K562 (cell line): ENCODE measurements around the gene ACBD5. TPM values are rescaled to one million over a fixed set of nuclear protein-coding genes. Genes with fewer than 3 reads are reported as not detected.
A peak's percentile ranks its signal among the peaks of the same experiment; 100 is the strongest.

Source experiments
- CBX5 ChIP-seq: IDR thresholded peaks from 2 replicates; pipeline ENCODE4 v1.6.1; 2014; ENCODE audit warnings: low read depth, borderline replicate concordance
- CC2D1A ChIP-seq: fragments of 450-650 bp; IDR thresholded peaks from 2 replicates; pipeline ENCODE4 v1.6.1; 2017; ENCODE audit warnings: mild to moderate bottlenecking
- CREBBP ChIP-seq: IDR thresholded peaks from one replicate; pipeline ENCODE4 v1.6.1; 2012; ENCODE audit warnings: low read depth, mild to moderate bottlenecking, control low read depth, inconsistent platforms, low read length
- CTCF ChIP-seq, 3 experiments: IDR thresholded peaks in 2 of 3; conservative IDR thresholded peaks in 1 of 3; 2 replicates each; pipeline ENCODE4 v1.5.1; 2011 to 2012; ENCODE audit warnings: low read length in 3 of 3, mild to moderate bottlenecking in 3 of 3, control low read depth in 2 of 3, improper control_type of control experiment in 1 of 3, inconsistent platforms in 1 of 3, low read depth in 1 of 3, mixed read lengths in 1 of 3, moderate library complexity in 1 of 3; ENCODE audit not compliant: insufficient read depth in 2 of 3
- GABPB1 ChIP-seq: sonication (generic); formaldehyde crosslinking; IDR thresholded peaks from 2 replicates; pipeline ENCODE4 v1.8.0; 2022; ENCODE audit warnings: mild to moderate bottlenecking, missing genetic modification reagents
- HDAC2 ChIP-seq: fragments of 450-650 bp; IDR thresholded peaks from 2 replicates; pipeline ENCODE4 v1.6.1; 2016; ENCODE audit warnings: mild to moderate bottlenecking
- NR2F6 ChIP-seq: fragments of 450-650 bp; formaldehyde crosslinking; IDR thresholded peaks from 2 replicates; pipeline ENCODE4 v1.4.0; 2020; ENCODE audit warnings: mild to moderate bottlenecking
- PKNOX1 ChIP-seq: fragments of 450-650 bp; IDR thresholded peaks from 2 replicates; pipeline ENCODE4 v1.6.1; 2016
- RFX5 ChIP-seq: IDR thresholded peaks from 2 replicates; pipeline ENCODE4 v1.6.1; 2011; ENCODE audit warnings: low read depth, mild to moderate bottlenecking, improper control_type of control experiment, low read length
- SIRT6 ChIP-seq: IDR thresholded peaks from one replicate; pipeline ENCODE4 v1.6.1; 2012; ENCODE audit warnings: low read depth, mild to moderate bottlenecking, control low read depth, inconsistent platforms, low read length, moderate library complexity
- SPI1 ChIP-seq: IDR thresholded peaks from 2 replicates; pipeline ENCODE4 v1.6.1; 2011; ENCODE audit warnings: low read depth, low read length, control low read depth, borderline replicate concordance
- SREBF1 ChIP-seq: fragments of 150-350 bp; IDR thresholded peaks from 2 replicates; pipeline ENCODE4 v1.6.1; 2014; ENCODE audit warnings: antibody characterized with exemption, low read depth, low read length, borderline replicate concordance
- SUPT5H ChIP-seq: fragments of 450-650 bp; IDR thresholded peaks from 2 replicates; pipeline ENCODE4 v1.6.1; 2016
- TRIM25 ChIP-seq: fragments of 450-650 bp; IDR thresholded peaks from 2 replicates; pipeline ENCODE4 v1.7.0; 2016; ENCODE audit warnings: borderline replicate concordance
- ZNF830 ChIP-seq: fragments of 250-450 bp; sonication (Bioruptor Pico); IDR thresholded peaks from 2 replicates; pipeline ENCODE4 v1.5.0; 2021; ENCODE audit warnings: mild to moderate bottlenecking
- polyA plus RNA-seq, 8 experiments: library from polyadenylated mRNA; depleted of rRNA in 4 of 8; stranded (reverse) in 5 of 8; unstranded in 3 of 8; fragments of >200 nt; fragmentation: Nextera tagmentation in 2 of 8; fragmentation: Illumina TruSeq in 1 of 8; extraction: Ambion mirVana in 2 of 8; extraction: Trizol in 1 of 8; gene quantifications; 2 replicates each; pipeline versions ENCODE4 v1.2.1 to v1.2.3, GENCODE V29; 2011 to 2014; ENCODE audit warnings: inconsistent platforms in 1 of 8, missing spikeins in 1 of 8
- total RNA-seq, 7 experiments: library from RNA; depleted of rRNA in 6 of 7; stranded (reverse); fragments of >200 nt in 6 of 7; fragmentation: Illumina TruSeq in 2 of 7; extraction: Trizol in 2 of 7; gene quantifications; 2 replicates each; pipeline versions ENCODE4 v1.2.1 to v1.2.3, GENCODE V29; 2011 to 2021; ENCODE audit warnings: low replicate concordance in 1 of 7
- TF ChIP-seq, protein P1 (sequence below): fragments of 250-450 bp; sonication (Bioruptor Pico); IDR thresholded peaks from 2 replicates; pipeline ENCODE4 v1.8.0; 2021; ENCODE audit warnings: moderate library complexity, mild to moderate bottlenecking, inconsistent platforms
- TF ChIP-seq, protein P2 (sequence below): fragments of 450-650 bp; formaldehyde crosslinking; conservative IDR thresholded peaks from 2 replicates; pipeline ENCODE4 v1.4.0; 2022; ENCODE audit warnings: mild to moderate bottlenecking, missing genetic modification characterization

Gene ACBD5
- total and polyA plus RNA-seq, 9 of the 15 experiments (the other 6 are each of a cell fraction or from before 2014, with no cell fraction given), result 1.5 to 10.3 (median 7.8) TPM

- TF ChIP-seq PKNOX1, result no peak
- no peak for TF ChIP-seq HDAC2
- TF ChIP-seq, protein P1, sequence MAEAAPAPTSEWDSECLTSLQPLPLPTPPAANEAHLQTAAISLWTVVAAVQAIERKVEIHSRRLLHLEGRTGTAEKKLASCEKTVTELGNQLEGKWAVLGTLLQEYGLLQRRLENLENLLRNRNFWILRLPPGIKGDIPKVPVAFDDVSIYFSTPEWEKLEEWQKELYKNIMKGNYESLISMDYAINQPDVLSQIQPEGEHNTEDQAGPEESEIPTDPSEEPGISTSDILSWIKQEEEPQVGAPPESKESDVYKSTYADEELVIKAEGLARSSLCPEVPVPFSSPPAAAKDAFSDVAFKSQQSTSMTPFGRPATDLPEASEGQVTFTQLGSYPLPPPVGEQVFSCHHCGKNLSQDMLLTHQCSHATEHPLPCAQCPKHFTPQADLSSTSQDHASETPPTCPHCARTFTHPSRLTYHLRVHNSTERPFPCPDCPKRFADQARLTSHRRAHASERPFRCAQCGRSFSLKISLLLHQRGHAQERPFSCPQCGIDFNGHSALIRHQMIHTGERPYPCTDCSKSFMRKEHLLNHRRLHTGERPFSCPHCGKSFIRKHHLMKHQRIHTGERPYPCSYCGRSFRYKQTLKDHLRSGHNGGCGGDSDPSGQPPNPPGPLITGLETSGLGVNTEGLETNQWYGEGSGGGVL (CRISPR knock-in tag), result no peak
- no peak for TF ChIP-seq ZNF830 (CRISPR knock-in tag)
- TF ChIP-seq RFX5, result no peak
- peak; percentile 30 to 46 (median 33); a peak in 4 of 6 replicates for TF ChIP-seq CTCF (IDR thresholded peaks at IDR 0.05 in 2 of 3, conservative IDR thresholded peaks at IDR 0.05 in 1 of 3; ENCODE audit: insufficient read depth in 2 of 3, low read depth in 1 of 3, low read length in 3 of 3)
- TF ChIP-seq CREBBP, result no peak
- TF ChIP-seq SIRT6, result no peak
- TF ChIP-seq GABPB1 (CRISPR knock-in tag), result peak; percentile 67
- no peak for TF ChIP-seq TRIM25
- no peak for TF ChIP-seq SREBF1
- peak; percentile 87 for TF ChIP-seq SUPT5H
- TF ChIP-seq SPI1, result no peak
- TF ChIP-seq, protein P2, sequence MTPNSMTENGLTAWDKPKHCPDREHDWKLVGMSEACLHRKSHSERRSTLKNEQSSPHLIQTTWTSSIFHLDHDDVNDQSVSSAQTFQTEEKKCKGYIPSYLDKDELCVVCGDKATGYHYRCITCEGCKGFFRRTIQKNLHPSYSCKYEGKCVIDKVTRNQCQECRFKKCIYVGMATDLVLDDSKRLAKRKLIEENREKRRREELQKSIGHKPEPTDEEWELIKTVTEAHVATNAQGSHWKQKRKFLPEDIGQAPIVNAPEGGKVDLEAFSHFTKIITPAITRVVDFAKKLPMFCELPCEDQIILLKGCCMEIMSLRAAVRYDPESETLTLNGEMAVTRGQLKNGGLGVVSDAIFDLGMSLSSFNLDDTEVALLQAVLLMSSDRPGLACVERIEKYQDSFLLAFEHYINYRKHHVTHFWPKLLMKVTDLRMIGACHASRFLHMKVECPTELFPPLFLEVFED (CRISPR knock-in tag), result no peak
- no peak for TF ChIP-seq CC2D1A
- no peak for TF ChIP-seq CBX5
- no peak for TF ChIP-seq NR2F6 (CRISPR knock-in tag)
Measured at GRCh38 chr10:27252267-27253000, 11.8 kb upstream of the ACBD5 start (continued).
